Right ventricle myocardium superior (tissue), 1 donor: ENCODE measurements around the gene UTS2R. TPM values are rescaled to one million over a fixed set of nuclear protein-coding genes. Genes with fewer than 3 reads are reported as not detected.
A peak's percentile ranks its signal among the peaks of the same experiment; 100 is the strongest.
"Not testable (repeated sequence)": the region's sequence is repeated elsewhere in the genome, so short reads cannot be mapped to it uniquely, and the experiment has no call there.

ENCODE experiments used
- ATAC-seq: fragments of 200-7000 bp; cut with Tn5 transposase; one replicate; pipeline ENCODE4 v1.9.1; 2020; ENCODE audit warnings: mild to moderate bottlenecking; ENCODE audit not compliant: poor library complexity
- DNase-seq: peaks from one replicate; pipeline ENCODE4 v3.0.0-alpha.2; 2020
- intact Hi-C: fragments of 100-400 bp; cut with DNase I; formaldehyde crosslinking; loops from one replicate; pipeline ENCODE4 v1.11.2; 2022
- total RNA-seq: library from RNA; stranded (reverse); fragmentation: NEBNext Ultra II Directional; extraction: Animal tissue kit (Norgen Biotek cat#: 25700); gene quantifications from one replicate; pipeline ENCODE4 v1.2.1, GENCODE V29; 2021
- donor health status: DM: no; HTN: yes; CAD: no; lungs with severe emphysema.

The UTS2R gene
- total RNA-seq, 1 donor from 2014 or later = 0.81 TPM

DNA sequence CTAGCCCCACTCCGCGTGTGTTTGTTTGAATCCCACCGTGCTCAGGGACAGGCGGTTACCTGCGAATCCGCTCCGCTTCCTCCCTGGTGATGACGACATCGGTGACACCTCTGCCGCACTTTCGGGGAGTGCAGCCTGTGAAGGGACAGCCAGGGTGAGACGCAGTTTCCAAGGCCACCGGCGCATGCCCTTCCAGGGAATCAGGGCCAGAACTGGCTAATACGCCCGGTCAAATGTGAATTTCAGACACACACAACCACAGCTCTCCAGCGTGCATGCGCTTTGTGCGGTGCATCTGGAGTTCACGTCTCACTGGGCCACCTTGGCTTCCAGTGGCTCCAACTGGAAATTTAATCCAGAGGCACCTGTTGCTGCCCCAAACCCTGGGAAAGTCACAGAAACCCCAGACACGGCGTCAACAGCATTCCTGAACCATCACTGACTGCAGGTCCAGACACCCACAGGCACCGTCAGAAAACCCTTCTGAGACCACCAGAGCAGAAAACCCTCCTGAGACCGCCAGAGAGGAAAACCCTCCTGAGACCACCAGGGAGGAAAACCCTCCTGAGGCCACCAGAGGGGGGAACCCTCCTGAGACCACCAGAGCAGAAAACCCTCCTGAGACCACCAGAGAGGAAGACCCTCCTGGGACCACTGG lies 40.0 kb downstream of the UTS2R start:
- no peak for DNase-seq
- intact Hi-C loops = no loop called here
- no peak for ATAC-seq

DNA sequence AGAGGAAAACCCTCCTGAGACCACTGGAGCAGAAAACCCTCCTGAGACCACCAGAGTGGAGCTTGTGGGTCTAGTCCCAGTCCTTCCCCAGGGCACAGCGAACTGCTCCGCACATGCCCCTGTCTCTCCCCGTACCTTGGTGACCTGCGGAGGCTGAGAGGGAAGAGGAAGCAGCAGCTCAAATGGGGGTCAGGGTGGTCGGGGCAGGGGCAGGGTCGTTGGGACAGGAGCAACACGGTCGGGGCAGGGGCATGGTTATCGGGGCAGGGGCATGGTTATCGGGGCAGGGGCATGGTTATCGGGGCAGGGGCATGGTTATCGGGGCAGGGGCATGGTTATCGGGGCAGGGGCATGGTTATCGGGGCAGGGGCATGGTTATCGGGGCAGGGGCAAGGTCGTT lies 40.5 kb downstream of the UTS2R start:
- intact Hi-C loops, ATAC-seq, DNase-seq: not testable (repeated sequence)

- intact Hi-C loops = no loop called here
- DNase-seq (no peak), ATAC-seq (peak; percentile 28)
Observed at GRCh38 chr17:82412535-82413520, 41.3 kb downstream of the UTS2R start.

DNA sequence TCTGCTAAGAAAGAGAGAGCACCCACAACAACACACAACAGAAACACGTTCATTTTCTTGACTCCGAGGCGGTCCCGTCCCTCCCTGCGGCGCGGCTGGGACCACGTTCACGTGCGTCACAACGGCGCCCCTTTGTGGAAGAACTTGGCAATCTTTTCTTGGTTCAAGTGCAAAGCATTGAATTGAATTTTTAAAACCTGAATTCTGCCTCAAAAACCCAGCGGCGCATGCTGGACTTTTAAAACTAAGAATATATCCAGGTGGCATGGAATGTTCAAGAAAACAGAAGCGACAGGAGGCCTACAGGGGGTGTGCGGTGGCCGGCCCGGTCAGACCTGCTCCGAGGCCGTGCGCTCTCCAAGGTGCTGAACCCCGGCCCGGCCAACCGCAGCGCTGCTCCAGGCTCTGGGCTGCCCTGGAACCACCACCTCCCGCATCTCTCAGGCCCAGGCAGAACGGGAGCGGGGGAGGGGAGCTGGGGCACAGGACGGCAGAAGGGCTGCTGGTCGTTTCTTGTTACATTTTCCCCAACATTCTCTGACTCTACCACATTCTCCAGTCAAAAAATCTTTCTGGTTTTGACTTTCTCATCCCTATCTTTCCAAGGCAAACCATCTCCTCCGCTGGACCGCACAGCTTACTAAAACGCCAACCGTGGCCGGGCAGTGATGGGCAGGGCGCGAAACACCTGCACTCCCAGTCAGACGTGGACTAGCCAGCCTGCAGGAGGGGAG lies 43.1 kb downstream of the UTS2R start:
- DNase-seq = peak; percentile 81
- intact Hi-C loops = loop anchor here (1.0 kb wide), 1 partner anchor 62 kb away; no protein-coding TSS in a partner anchor
- peak; percentile 78 for ATAC-seq

GRCh38 chr17:82415336-82415735 lies 43.8 kb downstream of the UTS2R start:
- DNase-seq = no peak
- intact Hi-C loops = no loop called here
- ATAC-seq = no peak

GRCh38 chr17:82415786-82416185 lies 44.2 kb downstream of the UTS2R start:
- ATAC-seq (no peak), DNase-seq (no peak)
- intact Hi-C loops = no loop called here

DNA sequence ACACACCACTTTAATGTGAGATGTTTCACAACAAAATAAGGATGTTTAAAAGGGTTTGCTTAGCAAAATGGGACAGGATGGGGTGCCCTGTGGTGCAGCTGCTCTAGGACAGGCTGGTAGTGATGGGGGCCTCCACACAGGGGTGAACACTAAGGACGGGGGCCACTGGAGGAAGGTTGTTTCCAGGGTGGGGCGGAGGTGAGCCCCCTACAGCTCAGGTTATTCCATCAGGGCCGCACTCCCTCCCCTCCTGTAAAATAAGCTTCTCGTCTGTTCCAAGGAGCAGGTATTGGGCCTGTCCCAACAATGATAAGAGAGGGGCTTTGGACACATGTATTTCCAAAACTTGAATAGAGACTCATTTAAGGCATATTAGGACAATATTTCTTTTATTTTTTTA lies 44.7 kb downstream of the UTS2R start:
- intact Hi-C loops = no loop called here
- ATAC-seq (no peak), DNase-seq (no peak)

DNA sequence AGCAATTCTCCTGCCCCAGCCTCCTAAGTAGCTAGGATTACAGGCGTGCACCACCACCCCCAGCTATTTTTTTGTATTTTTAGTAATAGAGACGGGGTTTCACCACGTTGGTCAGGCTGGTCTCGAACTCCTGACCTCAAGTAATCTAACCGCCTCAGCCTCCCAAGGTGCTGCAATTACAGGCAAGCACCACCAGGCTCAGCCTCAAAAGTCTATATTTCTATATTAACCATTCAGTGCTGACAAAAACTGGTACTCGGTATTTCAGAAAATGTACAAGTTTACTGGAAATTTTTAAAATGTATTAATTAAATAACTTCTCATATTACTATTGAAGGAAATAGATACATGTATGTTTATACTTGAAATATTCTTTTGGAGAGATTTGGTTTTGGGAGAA lies 45.2 kb downstream of the UTS2R start:
- intact Hi-C loops = no loop called here
- no peak for DNase-seq
- ATAC-seq = no peak

GRCh38 chr17:82418001-82418986 lies 46.7 kb downstream of the UTS2R start, which contains the start of the genes HEXD and OGFOD3:
TSS of gene HEXD (plus strand) at chr17:82418347. CDS start at chr17:82419800, 1,453 bp downstream.
TSS of gene OGFOD3 (minus strand) at chr17:82418586. CDS start at chr17:82418485, 101 bp downstream.
- intact Hi-C loops = no loop called here
- peak; percentile 89 for DNase-seq
- ATAC-seq = peak; percentile 96

GRCh38 chr17:82419540-82419939 lies 48.0 kb downstream of the UTS2R start:
- DNase-seq (no peak), ATAC-seq (no peak)
- intact Hi-C loops = no loop called here

DNA sequence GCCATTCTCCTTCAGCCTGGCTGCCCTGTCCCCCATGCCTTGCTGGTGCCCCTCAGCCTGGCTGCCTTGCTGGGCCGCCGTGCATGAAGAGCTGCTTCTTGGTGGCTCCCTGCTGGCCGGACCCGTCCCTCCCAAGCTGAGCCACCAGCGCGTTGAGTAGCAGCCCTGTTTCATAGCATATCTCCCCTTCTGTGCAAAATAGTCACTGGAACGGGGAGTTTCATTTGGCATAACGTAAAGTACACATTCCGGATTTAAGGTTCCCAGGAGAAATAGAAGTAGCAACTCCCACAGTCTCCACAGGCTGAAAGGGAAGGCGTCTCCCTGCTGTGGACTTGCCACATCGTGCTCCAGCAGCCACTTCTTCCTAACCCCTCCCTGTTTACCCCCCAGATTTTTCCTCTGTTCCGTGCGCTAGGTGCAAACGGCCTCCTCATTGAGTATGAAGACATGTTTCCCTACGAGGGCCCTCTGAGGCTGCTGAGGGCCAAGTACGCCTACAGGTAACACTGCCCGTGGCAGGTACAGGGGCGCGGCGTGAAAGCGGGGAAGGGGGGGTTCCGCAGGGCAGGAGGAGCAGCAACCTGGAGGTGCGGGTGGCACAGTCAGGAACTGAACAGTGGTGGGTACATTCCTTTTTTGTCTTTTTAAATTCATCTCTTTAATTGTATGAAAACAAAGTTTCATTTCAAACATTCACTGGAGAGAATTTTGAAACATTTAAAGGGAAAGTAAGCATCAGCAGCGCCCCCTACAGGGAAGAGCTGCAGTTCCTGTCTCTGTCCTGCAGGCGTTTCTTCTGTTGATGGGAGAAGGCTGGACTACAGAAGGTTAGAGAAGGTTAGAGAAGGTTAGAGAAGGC lies 52.7 kb downstream of the UTS2R start:
- intact Hi-C loops = no loop called here
- ATAC-seq = no peak
- DNase-seq = no peak

DNA sequence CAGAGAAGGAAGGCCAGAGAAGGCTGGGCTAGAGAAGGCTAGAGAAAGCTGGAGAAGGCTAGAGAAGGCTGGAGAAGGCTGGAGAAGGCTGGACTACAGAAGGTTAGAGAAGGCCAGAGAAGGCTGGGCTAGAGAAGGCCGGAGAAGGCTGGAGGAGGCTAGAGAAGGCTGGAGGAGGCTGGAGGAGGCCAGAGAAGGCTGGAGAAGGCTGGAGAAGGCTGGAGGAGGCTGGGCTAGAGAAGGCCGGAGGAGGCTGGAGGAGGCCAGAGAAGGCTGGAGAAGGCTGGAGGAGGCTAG lies 53.2 kb downstream of the UTS2R start:
- ATAC-seq = no peak
- intact Hi-C loops = no loop called here
- DNase-seq = no peak

Other genes with a start within 250 kb of the UTS2R start
- gene CCDC57, start 158.9 kb upstream of the UTS2R start, total RNA-seq = 8.6 TPM
- 10.0 TPM for gene SLC16A3, start 142.7 kb upstream of the UTS2R start, total RNA-seq
- gene CSNK1D, start 98.1 kb upstream of the UTS2R start, total RNA-seq = 54.4 TPM
- 0.75 TPM for gene CD7, start 54.2 kb upstream of the UTS2R start, total RNA-seq
- gene SECTM1, start 38.0 kb upstream of the UTS2R start, total RNA-seq = 4.3 TPM
- gene TEX19, start 12.5 kb upstream of the UTS2R start, total RNA-seq = not detected
- 14.8 TPM for gene HEXD, start 46.6 kb downstream of the UTS2R start, total RNA-seq
- gene OGFOD3, start 46.8 kb downstream of the UTS2R start, total RNA-seq = 29.9 TPM
- 26.6 TPM for gene CYBC1, start 79.0 kb downstream of the UTS2R start, total RNA-seq
- 73.4 TPM for gene NARF, start 87.0 kb downstream of the UTS2R start, total RNA-seq
- 34.3 TPM for gene FOXK2, start 148.0 kb downstream of the UTS2R start, total RNA-seq